H9 (cell line): ENCODE results near the gene TNFSF10. TPM values are rescaled to one million over a fixed set of nuclear protein-coding genes. Genes with fewer than 3 reads are reported as not detected.

ENCODE experiments used
- DNase-seq: peaks from one replicate; pipeline ENCODE4 v3.0.0-alpha.2; 2017
- H2AFZ ChIP-seq: one replicate; pipeline ENCODE4 v1.6.1; 2013; ENCODE audit warnings: mild to moderate bottlenecking, low read length, control low read depth, moderate library complexity
- H2AK5ac ChIP-seq: 2 replicates; pipeline ENCODE4 v1.6.1; 2013; ENCODE audit warnings: low read length, control low read depth, mixed read lengths; ENCODE audit not compliant: insufficient read length
- H2BK120ac ChIP-seq: one replicate; pipeline ENCODE4 v1.6.1; 2013; ENCODE audit warnings: low read depth, mild to moderate bottlenecking, low read length, control low read depth, inconsistent platforms; ENCODE audit not compliant: poor library complexity, severe bottlenecking
- H2BK12ac ChIP-seq: 2 replicates; pipeline ENCODE4 v1.6.1; 2013; ENCODE audit warnings: low read length, control low read depth, mixed read lengths, low read depth; ENCODE audit not compliant: insufficient read length
- H2BK15ac ChIP-seq: 2 replicates; pipeline ENCODE4 v1.6.1; 2013; ENCODE audit warnings: low read depth, low read length, control low read depth
- H2BK20ac ChIP-seq: one replicate; pipeline ENCODE4 v1.6.1; 2013; ENCODE audit warnings: low read depth, mild to moderate bottlenecking, low read length, control low read depth, inconsistent platforms; ENCODE audit not compliant: poor library complexity, severe bottlenecking
- H2BK5ac ChIP-seq: 2 replicates; pipeline ENCODE4 v1.6.1; 2013; ENCODE audit warnings: low read length, control low read depth, mixed read lengths; ENCODE audit not compliant: insufficient read length
- H3K14ac ChIP-seq: 2 replicates; pipeline ENCODE4 v1.6.1; 2013; ENCODE audit warnings: low read length, control low read depth; ENCODE audit not compliant: insufficient read depth
- H3K18ac ChIP-seq: 2 replicates; pipeline ENCODE4 v1.6.1; 2013; ENCODE audit warnings: low read depth, mild to moderate bottlenecking, mixed read lengths, low read length, control low read depth; ENCODE audit not compliant: insufficient read length
- H3K23ac ChIP-seq: 2 replicates; pipeline ENCODE4 v1.6.1; 2013; ENCODE audit warnings: low read length, control low read depth, mixed read lengths, low read depth; ENCODE audit not compliant: insufficient read length
- H3K23me2 ChIP-seq: 2 replicates; pipeline ENCODE4 v1.6.1; 2013; ENCODE audit warnings: low read depth, mild to moderate bottlenecking, mixed read lengths, low read length, control low read depth; ENCODE audit not compliant: insufficient read length, poor library complexity, severe bottlenecking
- H3K27ac ChIP-seq: 2 replicates; pipeline ENCODE4 v1.5.1; 2013; ENCODE audit warnings: low read length, control low read depth, mixed read lengths, low read depth; ENCODE audit not compliant: insufficient read length
- H3K27me3 ChIP-seq: 2 replicates; pipeline ENCODE4 v1.6.1; 2013; ENCODE audit warnings: low read length, control low read depth, inconsistent platforms; ENCODE audit not compliant: insufficient read depth
- H3K4ac ChIP-seq: 2 replicates; pipeline ENCODE4 v1.6.1; 2013; ENCODE audit warnings: low read depth, mild to moderate bottlenecking, control low read depth, inconsistent platforms, low read length, moderate library complexity
- H3K4me1 ChIP-seq: 2 replicates; pipeline ENCODE4 v1.6.1; 2013; ENCODE audit warnings: low read length, control low read depth, inconsistent platforms; ENCODE audit not compliant: insufficient read depth
- H3K4me2 ChIP-seq: 2 replicates; pipeline ENCODE4 v1.6.1; 2013; ENCODE audit warnings: low read length, control low read depth, mixed read lengths; ENCODE audit not compliant: insufficient read length, insufficient read depth
- H3K56ac ChIP-seq: 2 replicates; pipeline ENCODE4 v1.6.1; 2013; ENCODE audit warnings: low read depth, mild to moderate bottlenecking, mixed read lengths, low read length, control low read depth; ENCODE audit not compliant: insufficient read length
- H3K79me1 ChIP-seq: 2 replicates; pipeline ENCODE4 v1.6.1; 2013; ENCODE audit warnings: low read depth, mild to moderate bottlenecking, moderate library complexity, low read length, control low read depth, inconsistent platforms; ENCODE audit not compliant: insufficient read depth, poor library complexity, severe bottlenecking
- H3K79me2 ChIP-seq: 2 replicates; pipeline ENCODE4 v1.6.1; 2013; ENCODE audit warnings: low read length, control low read depth, inconsistent platforms; ENCODE audit not compliant: insufficient read depth
- H3K9ac ChIP-seq: 2 replicates; pipeline ENCODE4 v1.6.1; 2013; ENCODE audit warnings: low read length, control low read depth, mixed read lengths; ENCODE audit not compliant: insufficient read length; ENCODE audit errors: extremely low read depth
- H3K9me3 ChIP-seq: one replicate; pipeline ENCODE4 v1.6.1; 2013; ENCODE audit warnings: low read depth, low read length, inconsistent platforms; ENCODE audit not compliant: control insufficient read depth
- H3T11ph ChIP-seq: one replicate; pipeline ENCODE4 v1.6.1; 2013; ENCODE audit warnings: mild to moderate bottlenecking, low read length, control low read depth, inconsistent platforms
- H4K20me1 ChIP-seq: one replicate; pipeline ENCODE4 v1.6.1; 2013; ENCODE audit not compliant: control insufficient read depth, insufficient read length, insufficient read depth
- H4K5ac ChIP-seq: 2 replicates; pipeline ENCODE4 v1.6.1; 2013; ENCODE audit warnings: low read depth, mild to moderate bottlenecking, mixed read lengths, low read length, control low read depth; ENCODE audit not compliant: insufficient read length
- H4K8ac ChIP-seq: replicated peaks from 2 replicates; pipeline ENCODE4 v1.6.1; 2013; ENCODE audit warnings: low read length, control low read depth, mixed read lengths, low read depth; ENCODE audit not compliant: insufficient read length
- H4K91ac ChIP-seq: 2 replicates; pipeline ENCODE4 v1.6.1; 2013; ENCODE audit warnings: low read depth, mild to moderate bottlenecking, moderate library complexity, mixed read lengths, low read length, control low read depth; ENCODE audit not compliant: insufficient read length
- H3K27ac Mint-ChIP-seq, 3 experiments: 2 replicates in 2 of 3; 3 replicates in 1 of 3; pipeline ENCODE4 v1.8.0; 2020 to 2021; ENCODE audit warnings: mixed read lengths in 3 of 3, mild to moderate bottlenecking in 1 of 3, moderate library complexity in 1 of 3
- H3K27me3 Mint-ChIP-seq: 2 replicates; pipeline ENCODE4 v1.8.0; 2021; ENCODE audit warnings: low read depth, mild to moderate bottlenecking, moderate library complexity, mixed read lengths
- H3K36me3 Mint-ChIP-seq, 3 experiments: 2 replicates in 2 of 3; 3 replicates in 1 of 3; pipeline ENCODE4 v1.8.0; 2020 to 2021; ENCODE audit warnings: low read depth in 3 of 3, mixed read lengths in 3 of 3; ENCODE audit not compliant: insufficient read depth in 1 of 3
- H3K4me1 Mint-ChIP-seq, 2 experiments: 2 replicates each; pipeline ENCODE4 v1.8.0; 2020; ENCODE audit warnings: mixed read lengths in 2 of 2
- H3K4me3 Mint-ChIP-seq, 2 experiments: 2 replicates in 1 of 2; 3 replicates in 1 of 2; pipeline ENCODE4 v1.8.0; 2020 to 2021; ENCODE audit warnings: mild to moderate bottlenecking in 2 of 2, mixed read lengths in 2 of 2, moderate library complexity in 1 of 2
- H3K9me3 Mint-ChIP-seq, 2 experiments: 2 replicates in 1 of 2; 3 replicates in 1 of 2; pipeline ENCODE4 v1.8.0; 2020; ENCODE audit warnings: mild to moderate bottlenecking in 2 of 2, mixed read lengths in 2 of 2, moderate library complexity in 1 of 2
- CTCF ChIP-seq: fragments of 200-600 bp; sonication (generic); conservative IDR thresholded peaks from 3 replicates; pipeline ENCODE4 v1.8.0; 2021; ENCODE audit warnings: antibody characterized with exemption, mild to moderate bottlenecking
- WGBS: extraction: QIAGEN DNeasy Blood & Tissue Kit; methylation state at CpG from one replicate; pipeline ENCODE4 v1.1.7; 2013; ENCODE audit warnings: missing lambda C conversion rate, low lambda C conversion rate, mixed read lengths; ENCODE audit not compliant: insufficient read length; ENCODE audit errors: extremely low coverage; 5-methylcytosine and 5-hydroxymethylcytosine counted together
- total RNA-seq: library from RNA; stranded (reverse); gene quantifications from 2 replicates; pipeline ENCODE4 v1.2.1, GENCODE V29; 2021

Gene TNFSF10
- total RNA-seq, 1 experiment from 2014 or later, result not detected

- no peaks in the 10 kb centered on the region for H3K4me1 Mint-ChIP-seq
- Histone ChIP-seq H3K4ac (no peak overlapping the region), H3K27ac (no peak overlapping the region), H2BK120ac (no peak overlapping the region), H3K9ac (no peak overlapping the region), H3K9me3 (no peaks in the 10 kb centered on the region), H3K56ac (no peak overlapping the region), H3K79me1 (no peaks in the 10 kb centered on the region), H3K4me1 (no peaks in the 10 kb centered on the region), H2BK12ac (no peak overlapping the region), H3K4me2 (no peak overlapping the region), H4K5ac (no peak overlapping the region), H2AK5ac (no peak overlapping the region), H3K23me2 (no peaks in the 10 kb centered on the region), H3K18ac (no peak overlapping the region), H4K20me1 (no peaks in the 10 kb centered on the region), H2BK20ac (no peak overlapping the region), H3K79me2 (no peaks in the 10 kb centered on the region), H3T11ph (no peak overlapping the region), H3K27me3 (no peaks in the 10 kb centered on the region), H2BK5ac (no peak overlapping the region), H2AFZ (no peak overlapping the region), H4K8ac (no peak overlapping the region), H3K23ac (no peak overlapping the region), H2BK15ac (no peak overlapping the region), H4K91ac (no peak overlapping the region), H3K14ac (no peak overlapping the region)
- H3K4me3 Mint-ChIP-seq, result no peak overlapping the region
- no peak for TF ChIP-seq CTCF
- no peaks in the 10 kb centered on the region; a peak in 1 of 5 replicates for H3K9me3 Mint-ChIP-seq
- DNase-seq, result no peak
- WGBS, result no CpG with 5 or more reads among the region's 3 CpGs
- no peaks in the 10 kb centered on the region for H3K36me3 Mint-ChIP-seq
- no peak overlapping the region for H3K27ac Mint-ChIP-seq
- H3K27me3 Mint-ChIP-seq, result peaks cover 14% of the 10 kb centered on the region
These were observed 66.8 kb downstream of the TNFSF10 start for GRCh38 chr3:172456404-172456803.

Other genes starting within 250 kb of the TNFSF10 start
- not detected in 2 replicates for gene GHSR, start 75.0 kb downstream of the TNFSF10 start, total RNA-seq
- 2.3 and 3.5 TPM in 2 replicates for gene NCEH1, start 187.6 kb upstream of the TNFSF10 start, total RNA-seq
- gene ECT2, start 227.3 kb upstream of the TNFSF10 start, total RNA-seq, result 68.7 and 81.3 TPM in 2 replicates